ENCODE results near the gene SLC44A5.
"Not testable (repeated sequence)": the region's sequence is repeated elsewhere in the genome, so short reads cannot be mapped to it uniquely, and the experiment has no call there.

The SLC44A5 gene

GRCh38 chr1:75316230-75316629, 294.7 kb downstream of the SLC44A5 start:
- no peak for FAIRE-seq
- DNase-seq (ENCODE audit: extremely low spot score, insufficient read length, low read depth) = no peak

- DNase-seq (ENCODE audit: extremely low spot score, insufficient read length, low read depth) (no peak), FAIRE-seq (no peak)
These were observed 298.3 kb downstream of the SLC44A5 start for GRCh38 chr1:75312620-75313019.

DNA sequence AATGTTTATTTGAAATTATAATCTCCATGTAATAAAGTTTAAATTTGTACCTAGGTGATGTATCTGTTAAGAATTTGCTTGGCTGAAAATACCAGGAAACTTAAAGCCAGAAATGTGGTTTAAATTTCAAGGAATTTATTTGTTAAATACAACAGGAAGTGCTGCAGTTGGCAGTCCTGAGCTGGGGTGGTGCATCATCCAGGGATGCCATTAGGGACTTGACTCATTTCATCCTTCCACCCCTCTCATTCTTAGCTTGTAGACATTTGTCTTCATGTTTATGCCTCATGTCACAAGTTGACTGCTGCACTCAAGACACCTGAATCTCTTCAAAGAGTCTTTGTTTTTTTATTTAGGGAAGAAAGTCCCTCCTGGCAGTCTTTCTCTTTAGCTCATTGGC, 300.8 kb downstream of the SLC44A5 start:
- FAIRE-seq = no peak
- no peak for DNase-seq (ENCODE audit: extremely low spot score, insufficient read length, low read depth)

DNA sequence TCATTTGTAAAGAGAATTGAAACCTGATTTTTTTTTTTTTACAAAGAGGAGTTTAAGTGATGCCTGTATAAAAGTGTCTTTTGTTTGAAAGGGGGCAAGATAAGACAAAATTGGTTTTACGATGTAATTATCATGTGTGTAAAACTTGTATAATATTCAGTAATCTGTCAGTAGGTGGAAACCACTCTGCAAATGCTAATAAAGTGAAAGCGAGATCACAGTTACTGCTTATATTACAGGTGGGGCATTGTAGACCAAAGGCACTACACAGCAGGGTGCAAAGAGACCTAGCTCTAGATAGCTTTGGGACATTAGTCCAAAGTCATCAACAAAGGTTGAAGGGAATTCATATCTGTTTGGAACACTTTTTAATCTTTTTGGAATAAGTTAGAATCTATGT, 302.5 kb downstream of the SLC44A5 start:
- DNase-seq (ENCODE audit: extremely low spot score, insufficient read length, low read depth) (no peak), FAIRE-seq (no peak)

- FAIRE-seq (no peak), DNase-seq (ENCODE audit: extremely low spot score, insufficient read length, low read depth) (no peak)
These were observed 305.9 kb downstream of the SLC44A5 start for GRCh38 chr1:75305061-75305460.

GRCh38 chr1:75293270-75293669, 317.6 kb downstream of the SLC44A5 start:
- no peak for FAIRE-seq
- no peak for DNase-seq (ENCODE audit: extremely low spot score, insufficient read length, low read depth)

- FAIRE-seq = no peak
- DNase-seq (ENCODE audit: extremely low spot score, insufficient read length, low read depth) = no peak
These were observed 318.9 kb downstream of the SLC44A5 start for GRCh38 chr1:75292013-75292412.

DNA sequence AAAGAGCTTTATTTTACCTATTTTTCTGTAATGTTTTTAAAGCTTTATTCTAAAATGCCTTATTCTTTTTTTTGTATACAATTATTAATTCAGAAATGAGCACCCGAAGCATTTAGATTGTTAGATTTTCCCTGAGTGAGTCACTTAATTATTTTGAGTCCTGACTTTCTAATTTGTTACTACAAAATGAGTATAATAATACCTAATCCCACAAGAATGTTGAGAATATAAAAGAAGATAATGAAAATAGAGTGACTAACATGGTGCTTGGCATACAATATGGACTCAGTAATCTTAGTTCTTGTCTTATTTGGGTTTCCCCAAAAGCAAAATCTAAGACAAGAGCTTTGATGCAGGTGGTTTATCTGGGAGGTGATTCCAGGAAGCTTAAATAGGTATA, 334.5 kb downstream of the SLC44A5 start:
- FAIRE-seq (no peak), DNase-seq (ENCODE audit: extremely low spot score, insufficient read length, low read depth) (no peak)

DNA sequence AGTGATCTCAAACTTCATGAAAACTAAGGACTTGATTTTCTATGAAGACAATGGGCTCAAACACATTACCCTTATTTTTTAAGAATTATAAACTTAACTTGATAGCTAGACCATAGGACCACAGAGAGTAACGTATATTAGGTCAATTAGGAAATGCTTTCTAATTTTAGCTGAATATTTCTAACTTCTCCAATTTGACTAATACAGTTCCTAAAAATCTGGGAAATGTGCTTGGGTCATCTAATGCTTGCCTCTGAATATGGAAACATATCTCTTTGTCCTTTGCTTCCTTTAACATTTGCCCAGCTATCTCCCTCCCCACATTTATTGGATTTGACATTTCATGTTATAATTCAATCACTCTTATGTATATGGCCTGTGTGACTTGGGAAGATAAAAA, 335.3 kb downstream of the SLC44A5 start:
- DNase-seq (ENCODE audit: extremely low spot score, insufficient read length, low read depth) (no peak), FAIRE-seq (no peak)

DNA sequence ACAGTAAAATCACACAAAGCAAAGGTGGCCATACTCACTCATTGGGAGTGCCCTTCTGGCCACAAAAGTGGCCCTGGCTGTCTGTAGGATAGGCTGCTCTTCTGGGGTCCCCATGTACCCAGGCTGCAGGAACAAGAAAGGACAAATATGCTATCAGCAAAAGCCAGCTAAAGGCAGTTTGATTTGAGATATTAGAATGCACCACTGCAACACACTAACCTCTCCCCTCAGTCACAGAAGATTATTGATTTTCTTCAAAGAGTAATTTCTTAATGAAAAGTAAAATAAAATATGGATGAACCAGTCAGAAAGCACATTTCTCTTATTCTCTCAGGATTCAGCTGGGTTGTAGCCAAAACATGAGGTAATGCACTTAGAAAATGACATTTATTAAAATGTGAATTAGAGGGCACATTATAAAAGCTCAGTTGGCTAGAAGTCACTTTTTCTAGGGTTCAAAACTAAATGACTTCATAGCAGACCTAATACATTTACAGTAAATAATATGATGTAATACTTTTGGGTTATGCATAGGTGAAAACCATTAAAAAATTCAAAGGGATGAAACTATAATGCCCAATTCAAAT, 335.9 kb downstream of the SLC44A5 start:
- no peak for FAIRE-seq
- no peak for DNase-seq (ENCODE audit: extremely low spot score, insufficient read length, low read depth)

DNA sequence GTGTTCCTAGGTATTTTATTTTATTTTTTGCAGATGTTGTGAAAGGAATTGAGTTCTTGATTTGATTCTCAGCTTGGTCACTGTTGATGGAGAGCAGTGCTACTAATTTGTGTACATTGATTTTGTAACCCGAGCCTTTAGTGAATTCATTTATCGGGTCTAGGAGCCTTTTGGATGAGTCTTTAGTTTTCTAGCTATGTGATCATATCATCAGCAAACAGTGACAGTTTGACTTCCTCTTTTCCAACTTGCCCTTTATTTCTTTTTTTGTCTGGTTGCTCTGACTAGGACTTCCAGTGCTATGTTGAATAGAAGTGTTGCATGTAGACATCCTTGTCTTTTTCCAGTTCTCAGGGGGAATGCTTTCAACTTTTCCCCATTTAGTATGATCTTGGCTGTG, 337.8 kb downstream of the SLC44A5 start:
- no peak for DNase-seq (ENCODE audit: extremely low spot score, insufficient read length, low read depth)
- no peak for FAIRE-seq

GRCh38 chr1:75265792-75266191, 345.1 kb downstream of the SLC44A5 start:
- DNase-seq (ENCODE audit: extremely low spot score, insufficient read length, low read depth) (no peak), FAIRE-seq (peak; percentile 82)

GRCh38 chr1:75264112-75264511, 346.8 kb downstream of the SLC44A5 start:
- DNase-seq (ENCODE audit: extremely low spot score, insufficient read length, low read depth) = no peak
- no peak for FAIRE-seq

DNA sequence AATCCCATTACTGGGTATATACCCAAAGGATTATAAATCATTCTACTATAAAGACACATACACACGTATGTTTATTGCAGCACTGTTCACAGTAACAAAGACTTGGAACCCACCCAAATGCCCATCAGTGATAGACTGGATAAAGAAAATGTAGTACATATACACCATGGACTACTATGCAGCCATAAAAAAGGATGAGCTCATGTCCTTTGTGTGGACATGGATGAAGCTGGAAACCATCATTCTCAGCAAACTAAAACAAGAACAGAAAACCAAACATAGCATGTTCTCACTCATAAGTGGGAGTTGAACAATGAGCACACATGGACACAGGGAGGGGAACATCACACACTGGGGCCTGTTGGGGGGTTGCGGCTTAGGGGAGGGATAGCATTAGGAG, 347.3 kb downstream of the SLC44A5 start:
- FAIRE-seq = not testable (repeated sequence)

DNA sequence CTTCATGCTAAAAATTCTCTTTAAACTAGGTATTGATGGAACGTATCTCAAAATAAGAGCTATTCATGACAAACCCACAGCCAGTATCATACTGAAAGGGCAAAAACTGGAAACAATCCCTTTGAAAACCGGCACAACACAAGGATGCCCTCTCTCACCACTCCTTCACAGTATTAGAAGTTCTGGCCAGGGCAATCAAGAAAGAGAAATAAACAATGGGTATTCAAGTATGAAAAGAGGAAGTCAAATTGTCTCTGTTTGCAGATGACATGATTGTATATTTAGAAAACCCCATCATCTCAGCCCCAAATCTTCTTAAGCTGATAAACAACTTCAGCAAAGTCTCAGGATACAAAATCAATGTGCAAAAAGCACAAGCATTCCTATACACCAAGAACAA, 349.0 kb downstream of the SLC44A5 start:
- FAIRE-seq; DNase-seq (ENCODE audit: extremely low spot score, insufficient read length, low read depth): not testable (repeated sequence)

More for the DNA sequence above, 347.3 kb downstream of the SLC44A5 start:
- DNase-seq (ENCODE audit: extremely low spot score, insufficient read length, low read depth) = not testable (repeated sequence)

DNA sequence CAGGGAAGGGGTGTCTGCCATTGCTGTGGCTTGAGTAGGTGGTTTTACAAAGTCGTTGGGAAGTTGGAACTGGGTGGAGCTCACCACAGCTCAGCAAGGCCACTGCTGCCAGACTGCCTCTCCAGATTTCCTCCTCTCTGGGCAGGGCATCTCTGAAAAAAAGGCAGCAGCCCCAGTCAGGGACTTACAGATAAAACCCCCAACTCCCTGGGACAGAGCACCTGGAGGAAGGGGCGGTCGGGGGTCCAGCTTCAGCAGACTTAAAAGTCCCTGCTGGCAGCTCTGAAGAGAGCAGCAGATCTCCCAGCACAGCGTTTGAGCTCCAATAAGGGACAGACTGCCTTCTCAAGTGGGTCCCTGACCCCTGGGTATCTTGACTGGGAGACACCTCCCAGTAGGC, 352.6 kb downstream of the SLC44A5 start:
- FAIRE-seq = no peak
- DNase-seq (ENCODE audit: extremely low spot score, insufficient read length, low read depth) = no peak

DNA sequence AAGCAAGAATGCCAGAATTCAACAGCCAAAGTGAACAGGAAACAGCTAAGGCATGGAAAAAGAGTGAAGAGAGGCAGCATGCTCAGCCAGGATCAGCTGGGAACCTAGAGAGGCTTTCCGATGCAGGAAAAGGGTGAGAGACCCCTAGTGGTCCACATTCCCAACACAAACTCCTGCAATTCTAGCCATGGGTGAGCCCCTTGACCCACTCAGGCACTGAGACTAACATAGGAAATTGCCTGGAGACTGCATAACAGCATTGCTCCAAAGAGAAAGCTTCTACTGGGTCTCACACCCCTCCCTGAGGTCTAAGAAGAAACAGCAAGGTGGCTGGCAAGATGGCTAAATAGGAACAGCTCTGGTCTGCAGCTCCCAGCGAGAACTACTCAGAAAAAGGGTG, 353.5 kb downstream of the SLC44A5 start:
- no peak for FAIRE-seq
- no peak for DNase-seq (ENCODE audit: extremely low spot score, insufficient read length, low read depth)

- not testable (repeated sequence) for DNase-seq (ENCODE audit: extremely low spot score, insufficient read length, low read depth); FAIRE-seq
These were observed 360.8 kb downstream of the SLC44A5 start for GRCh38 chr1:75250114-75250513.

- DNase-seq (ENCODE audit: extremely low spot score, insufficient read length, low read depth) = no peak
- no peak for FAIRE-seq
These were observed 365.7 kb downstream of the SLC44A5 start for GRCh38 chr1:75245239-75245638.

GRCh38 chr1:75243124-75243523, 367.8 kb downstream of the SLC44A5 start:
- DNase-seq (ENCODE audit: extremely low spot score, insufficient read length, low read depth) = no peak
- FAIRE-seq = no peak

DNA sequence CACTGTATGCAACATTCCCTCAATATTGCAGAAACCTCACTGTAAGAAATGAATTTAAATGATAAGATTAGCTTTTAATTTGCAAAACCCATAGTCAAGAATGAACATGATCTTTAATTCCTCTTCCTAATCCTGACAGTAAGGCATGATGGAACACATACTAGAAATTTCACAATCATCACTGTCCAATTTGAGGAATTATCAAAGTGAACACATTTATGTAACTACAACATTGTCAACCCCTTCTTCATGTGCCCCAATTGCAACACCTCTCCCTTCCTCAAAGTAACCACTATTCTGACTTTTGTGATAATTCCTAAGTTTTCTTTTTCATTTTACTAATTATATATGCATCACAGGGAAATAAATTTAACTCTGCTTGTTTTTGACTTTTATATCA, 373.6 kb downstream of the SLC44A5 start:
- no peak for FAIRE-seq
- DNase-seq (ENCODE audit: extremely low spot score, insufficient read length, low read depth) = no peak

DNA sequence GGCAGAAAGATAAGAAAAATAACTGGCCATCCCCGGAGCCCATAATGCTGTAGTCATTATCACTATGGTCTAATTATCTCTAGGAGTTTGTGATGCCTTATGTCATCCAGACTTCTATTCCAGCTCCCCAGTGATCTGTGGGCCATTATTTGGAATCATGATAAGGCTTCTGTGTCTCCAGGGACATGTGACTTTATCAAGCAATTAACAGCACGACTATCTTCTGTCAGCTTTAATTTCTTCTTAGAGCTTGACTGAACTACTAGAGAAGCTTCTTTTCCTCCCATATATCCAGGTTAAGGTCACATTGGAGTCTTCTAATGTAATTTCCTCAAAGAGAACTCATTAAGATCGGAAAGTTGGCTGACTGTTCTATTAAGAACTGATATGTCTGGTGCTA, 376.4 kb downstream of the SLC44A5 start:
- FAIRE-seq (no peak), DNase-seq (ENCODE audit: extremely low spot score, insufficient read length, low read depth) (no peak)
